Omental fat pad (tissue), 4 donors: Measurements from ENCODE around the gene CACNB1. TPM values are rescaled to one million over a fixed set of nuclear protein-coding genes. Genes with fewer than 3 reads are reported as not detected.

Experiments used
- ATAC-seq: fragments of 150-250 bp; one replicate; pipeline ENCODE4 v1.9.1; 2016; ENCODE audit warnings: mild to moderate bottlenecking, moderate library complexity; ENCODE audit not compliant: low FRiP score
- DNase-seq: peaks from one replicate; pipeline ENCODE4 v3.0.0-alpha.2; 2019; ENCODE audit warnings: low spot score
- CTCF ChIP-seq, 3 donors: fragments of 450-650 bp; IDR thresholded peaks; one replicate each; pipeline ENCODE4 v1.5.1; 2016 to 2017; ENCODE audit warnings: antibody characterized with exemption in 3 of 3, mild to moderate bottlenecking in 3 of 3, moderate library complexity in 2 of 3
- total RNA-seq, 4 donors: library from RNA; depleted of rRNA; stranded (reverse); fragments of >200 nt; gene quantifications; one replicate each; pipeline ENCODE4 v1.1.0, GENCODE V29; 2016

The CACNB1 gene
- total RNA-seq, 4 donors from 2014 or later: 3.2 to 3.7 (median 3.5) TPM

DNA sequence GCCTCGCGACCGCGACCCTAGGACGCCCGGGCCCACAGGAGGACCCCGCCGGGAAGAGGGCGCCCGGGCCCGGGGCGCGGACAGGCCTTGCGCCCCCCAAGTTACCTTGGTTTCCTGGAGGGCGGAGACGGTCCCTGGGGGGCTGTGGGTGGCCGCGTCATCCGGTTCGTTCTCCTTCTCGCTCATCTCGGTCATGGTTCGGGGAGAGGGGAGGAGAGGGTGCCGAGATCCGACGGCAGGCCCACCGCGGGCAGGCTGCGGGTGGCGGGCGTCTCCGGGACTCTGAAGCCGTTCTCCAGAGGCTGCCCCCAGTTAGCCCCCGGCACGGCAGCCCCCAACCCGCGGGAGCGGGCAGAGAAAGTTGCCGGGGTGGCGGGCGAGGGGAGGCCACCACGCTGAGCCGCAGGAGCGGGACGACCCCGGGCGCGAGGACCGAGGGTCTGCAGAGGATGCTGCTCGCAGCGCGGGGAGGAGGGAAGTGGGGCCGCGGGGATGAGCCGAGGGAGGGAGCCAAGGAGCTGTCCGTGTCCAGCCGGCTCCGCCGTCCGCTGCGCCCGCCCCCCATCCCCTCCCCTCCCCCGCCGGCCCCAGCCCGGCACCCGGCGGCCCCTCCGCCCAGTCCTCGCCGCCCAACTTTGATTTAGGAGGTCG lies 28.0 kb upstream of the CACNB1 start, which contains the start of gene STAC2:
Gene STAC2, minus strand, starts transcription at position 638 of the 651 bp plus-strand sequence. Its CDS starts 443 bp downstream, at position 195.
- no peak for TF ChIP-seq CTCF (IDR thresholded peaks at IDR 0.05)
- no peak for ATAC-seq
- no peak for DNase-seq

DNA sequence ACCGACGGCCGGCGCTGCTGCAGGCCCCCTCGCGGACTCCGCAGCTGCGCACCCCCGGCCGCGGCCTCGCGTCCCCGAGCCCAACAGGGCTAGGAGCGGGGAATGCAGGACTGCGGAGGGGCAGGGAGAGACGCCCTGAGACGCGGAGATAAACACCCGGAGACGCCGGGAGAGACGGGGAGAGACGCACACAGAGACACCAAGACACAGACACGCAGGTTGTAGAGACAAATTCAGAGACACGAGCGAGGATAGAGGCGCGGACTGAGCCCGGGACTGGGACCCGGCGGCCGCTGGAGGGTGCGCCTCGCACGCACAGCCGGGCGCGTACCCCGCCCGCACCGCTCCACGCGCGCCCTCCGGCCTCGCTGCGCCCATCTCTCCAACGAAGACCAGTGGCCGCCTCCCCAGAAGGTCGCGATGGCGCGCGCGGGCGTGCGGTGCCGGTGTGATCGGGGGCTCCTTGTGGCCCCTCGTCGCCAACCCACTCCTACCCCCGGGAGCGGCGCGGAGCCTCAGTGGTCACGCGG lies 27.4 kb upstream of the CACNB1 start:
- no peak for TF ChIP-seq CTCF (IDR thresholded peaks at IDR 0.05)
- no peak for DNase-seq
- no peak for ATAC-seq

- no peak for TF ChIP-seq CTCF (IDR thresholded peaks at IDR 0.05)
- ATAC-seq (no peak), DNase-seq (no peak)
Observed at GRCh38 chr17:39223907-39224777, 26.7 kb upstream of the CACNB1 start.

DNA sequence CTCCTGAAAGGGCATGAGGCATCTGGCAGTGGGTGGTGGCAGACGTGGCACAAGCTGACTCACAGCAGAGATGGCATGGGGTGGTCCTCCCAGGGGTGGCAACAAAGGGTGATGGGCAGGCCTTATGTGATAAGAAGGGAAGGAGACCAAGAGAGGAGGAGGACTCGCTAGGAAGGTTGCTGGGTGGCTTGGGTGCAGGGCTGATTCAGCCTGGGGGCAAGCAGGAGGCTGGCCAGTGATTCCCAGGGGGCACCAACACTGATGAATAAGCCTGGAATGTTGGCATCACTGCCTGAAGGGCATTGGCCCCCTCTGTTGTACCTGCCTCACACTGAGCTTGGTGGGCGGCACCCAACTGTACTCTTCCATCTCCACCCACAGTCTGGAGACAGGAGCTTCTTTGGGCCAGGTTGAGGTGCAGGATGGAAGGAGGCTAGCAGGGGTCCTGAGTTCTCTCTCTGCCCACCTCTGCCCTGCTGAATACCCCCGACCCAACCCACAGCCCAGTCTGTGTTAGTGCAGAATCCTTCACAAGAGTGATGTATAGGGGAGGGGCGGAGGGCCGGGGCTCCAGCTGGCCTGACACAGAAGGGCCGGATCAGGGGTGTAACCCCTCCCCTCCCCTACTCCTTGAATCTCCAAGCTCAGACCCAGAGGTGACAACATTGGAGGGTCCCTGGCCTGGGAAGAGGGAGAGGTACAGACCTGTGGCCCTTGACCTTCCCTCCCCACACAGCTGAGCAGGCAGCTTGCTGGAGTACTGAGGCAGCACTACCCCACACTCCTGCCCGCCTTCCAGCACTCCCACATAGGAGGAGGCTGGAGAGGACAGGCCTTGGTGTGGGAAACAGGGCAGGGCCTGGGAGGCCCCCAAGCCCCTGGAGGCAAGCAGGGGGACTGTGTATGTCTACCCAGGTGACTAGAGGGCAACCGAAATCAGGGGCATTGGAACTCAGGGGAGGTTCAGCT lies 25.7 kb upstream of the CACNB1 start:
- ATAC-seq (peak; percentile 15), DNase-seq (no peak)
- TF ChIP-seq CTCF (IDR thresholded peaks at IDR 0.05): no peak

DNA sequence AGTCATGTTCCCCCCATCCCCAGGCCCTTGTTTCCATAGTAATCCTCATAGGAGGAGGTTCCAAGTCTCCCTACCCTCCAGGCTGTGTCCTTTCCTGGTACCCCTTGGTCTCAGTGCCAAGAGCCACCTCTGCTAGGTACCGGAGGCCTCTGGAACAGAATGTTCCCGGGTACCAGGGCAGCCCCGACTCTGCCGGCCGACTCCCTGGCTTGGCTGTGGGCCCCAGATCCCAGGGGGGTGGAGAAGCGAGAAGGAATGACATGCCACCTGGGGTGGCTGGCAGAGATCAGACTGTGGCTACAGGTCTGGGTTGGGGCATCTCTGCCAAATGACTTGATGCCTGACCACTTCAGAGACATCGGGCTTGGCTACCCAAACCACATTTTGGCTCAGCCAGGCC lies 24.7 kb upstream of the CACNB1 start:
- ATAC-seq (no peak), DNase-seq (no peak)
- TF ChIP-seq CTCF (IDR thresholded peaks at IDR 0.05): no peak

DNA sequence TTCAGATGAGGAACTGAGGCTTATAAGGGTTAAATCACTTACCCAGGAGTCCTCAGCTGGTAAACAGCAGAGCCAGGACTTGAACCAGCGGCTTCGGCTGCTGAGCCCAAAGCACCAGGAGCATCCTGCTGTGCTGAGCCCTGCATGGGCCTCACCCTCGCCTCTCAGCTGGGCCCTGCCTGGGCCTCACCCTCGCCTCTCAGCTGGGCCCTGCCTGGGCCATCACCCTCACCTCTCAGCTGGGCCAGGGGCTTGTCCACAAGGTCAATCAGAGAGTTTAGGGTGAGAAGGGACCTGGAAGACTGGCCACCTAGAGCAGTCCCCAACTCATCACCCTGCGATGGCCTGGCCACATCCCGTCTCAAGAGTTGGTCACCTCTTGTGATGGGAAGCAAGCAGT lies 24.1 kb upstream of the CACNB1 start:
- TF ChIP-seq CTCF (IDR thresholded peaks at IDR 0.05): no peak
- no peak for ATAC-seq
- DNase-seq: no peak
